HepG2 (cell line): ENCODE measurements around the gene TXNRD2. TPM values are rescaled to one million over a fixed set of nuclear protein-coding genes. Genes with fewer than 3 reads are reported as not detected.

Source experiments
- ASH2L ChIP-seq: fragments of 300-600, 200-600 bp; sonication (generic); IDR thresholded peaks from 2 replicates; pipeline ENCODE4 v1.7.0; 2017; ENCODE audit warnings: low read depth, mild to moderate bottlenecking, moderate library complexity, mixed read lengths, low read length; ENCODE audit not compliant: insufficient read length
- FOXC1 ChIP-seq: sonication (generic); formaldehyde crosslinking; IDR thresholded peaks from 2 replicates; pipeline ENCODE4 v1.8.0; 2022; ENCODE audit warnings: mild to moderate bottlenecking, missing genetic modification reagents, borderline replicate concordance
- FOXO1 ChIP-seq: sonication (generic); formaldehyde crosslinking; IDR thresholded peaks from 2 replicates; pipeline ENCODE4 v1.4.0; 2020; ENCODE audit warnings: missing genetic modification reagents
- MED1 ChIP-seq: sonication (generic); formaldehyde crosslinking; IDR thresholded peaks from 2 replicates; pipeline ENCODE4 v1.4.0; 2020; ENCODE audit warnings: missing genetic modification reagents
- NCOR1 ChIP-seq: fragments of 200-600 bp; sonication (generic); IDR thresholded peaks from 2 replicates; pipeline ENCODE4 v1.7.0; 2017; ENCODE audit warnings: antibody characterized with exemption, low read length, borderline replicate concordance
- PHB2 ChIP-seq: fragments of 450-650 bp; IDR thresholded peaks from 2 replicates; pipeline ENCODE4 v1.6.1; 2018; ENCODE audit not compliant: partially characterized antibody
- PHF8 ChIP-seq: sonication (generic); formaldehyde crosslinking; IDR thresholded peaks from 2 replicates; pipeline ENCODE4 v1.5.0; 2020; ENCODE audit warnings: missing genetic modification reagents
- TBX3 ChIP-seq: fragments of 450-650 bp; IDR thresholded peaks from 2 replicates; pipeline ENCODE4 v1.6.1; 2017; ENCODE audit warnings: antibody characterized with exemption, mild to moderate bottlenecking, inconsistent platforms, borderline replicate concordance
- ZBTB7B ChIP-seq: sonication (generic); formaldehyde crosslinking; IDR thresholded peaks from 2 replicates; pipeline ENCODE4 v1.4.0; 2020; ENCODE audit warnings: missing genetic modification reagents
- ZMAT3 ChIP-seq: sonication (generic); formaldehyde crosslinking; conservative IDR thresholded peaks from 2 replicates; pipeline ENCODE4 v1.7.0; 2021; ENCODE audit warnings: missing genetic modification reagents
- ZMYM2 ChIP-seq: sonication (generic); formaldehyde crosslinking; IDR thresholded peaks from 2 replicates; pipeline ENCODE4 v1.8.0; 2022; ENCODE audit warnings: mild to moderate bottlenecking, missing genetic modification reagents
- ZMYM4 ChIP-seq: sonication (generic); formaldehyde crosslinking; IDR thresholded peaks from 2 replicates; pipeline ENCODE4 v1.8.1; 2023; ENCODE audit warnings: mild to moderate bottlenecking, missing genetic modification reagents
- ZNF205 ChIP-seq: IDR thresholded peaks from 2 replicates; pipeline ENCODE4 v1.6.1; 2018; ENCODE audit warnings: missing biosample characterization, missing genetic modification reagents
- ZNF24 ChIP-seq: fragments of 450-650 bp; IDR thresholded peaks from 2 replicates; pipeline ENCODE4 v1.6.1; 2017; ENCODE audit warnings: antibody characterized with exemption, mild to moderate bottlenecking
- ZNF792 ChIP-seq: IDR thresholded peaks from 2 replicates; pipeline ENCODE4 v1.6.1; 2016
- ZNF879 ChIP-seq: sonication (generic); formaldehyde crosslinking; IDR thresholded peaks from 2 replicates; pipeline ENCODE4 v1.8.1; 2023; ENCODE audit warnings: missing genetic modification reagents
- ZSCAN30 ChIP-seq: sonication (generic); formaldehyde crosslinking; IDR thresholded peaks from 2 replicates; pipeline ENCODE4 v1.5.0; 2020; ENCODE audit warnings: mild to moderate bottlenecking, missing genetic modification reagents
- polyA plus RNA-seq, 8 experiments: library from polyadenylated mRNA; depleted of rRNA in 3 of 8; stranded (reverse) in 7 of 8; unstranded in 1 of 8; fragments of >200 nt; fragmentation: Illumina TruSeq in 4 of 8; extraction: Trizol in 4 of 8; gene quantifications; 2 replicates each; pipeline versions ENCODE4 v1.2.1 to v1.2.3, GENCODE V29; 2011 to 2016; ENCODE audit warnings: low read depth in 4 of 8, missing spikeins in 1 of 8, mixed read lengths in 1 of 8; ENCODE audit not compliant: insufficient read depth in 1 of 8
- total RNA-seq, 5 experiments: library from RNA; depleted of rRNA; stranded (reverse); fragments of >200 nt; fragmentation: Illumina TruSeq; extraction: Trizol; gene quantifications; 2 replicates each; pipeline ENCODE4 v1.2.3, GENCODE V29; 2016; ENCODE audit warnings: low read depth in 1 of 5
- TF ChIP-seq, protein P1 (sequence below): IDR thresholded peaks from 2 replicates; pipeline ENCODE4 v1.6.1; 2016; ENCODE audit warnings: mild to moderate bottlenecking
- TF ChIP-seq, protein P2 (sequence below): IDR thresholded peaks from 2 replicates; pipeline ENCODE4 v1.6.1; 2018; ENCODE audit warnings: missing genetic modification reagents
- TF ChIP-seq, protein P3 (sequence below): sonication (generic); IDR thresholded peaks from 2 replicates; pipeline ENCODE4 v1.6.1; 2016; ENCODE audit warnings: low read depth, borderline replicate concordance
- TF ChIP-seq, protein P4 (sequence below): sonication (generic); formaldehyde crosslinking; IDR thresholded peaks from 2 replicates; pipeline ENCODE4 v1.4.0; 2020; ENCODE audit warnings: mild to moderate bottlenecking, missing genetic modification reagents
- TF ChIP-seq, protein P5 (sequence below): sonication (generic); formaldehyde crosslinking; IDR thresholded peaks from 2 replicates; pipeline ENCODE4 v1.5.0; 2020; ENCODE audit warnings: missing genetic modification reagents
- TF ChIP-seq, protein P6 (sequence below): sonication (generic); formaldehyde crosslinking; IDR thresholded peaks from 2 replicates; pipeline ENCODE4 v1.5.0; 2020; ENCODE audit warnings: missing genetic modification reagents

Gene TXNRD2
- total and polyA plus RNA-seq, 2 of the 13 experiments (the other 11 are each of a cell fraction or from before 2014, with no cell fraction given) = 17.5 to 18.6 TPM

DNA sequence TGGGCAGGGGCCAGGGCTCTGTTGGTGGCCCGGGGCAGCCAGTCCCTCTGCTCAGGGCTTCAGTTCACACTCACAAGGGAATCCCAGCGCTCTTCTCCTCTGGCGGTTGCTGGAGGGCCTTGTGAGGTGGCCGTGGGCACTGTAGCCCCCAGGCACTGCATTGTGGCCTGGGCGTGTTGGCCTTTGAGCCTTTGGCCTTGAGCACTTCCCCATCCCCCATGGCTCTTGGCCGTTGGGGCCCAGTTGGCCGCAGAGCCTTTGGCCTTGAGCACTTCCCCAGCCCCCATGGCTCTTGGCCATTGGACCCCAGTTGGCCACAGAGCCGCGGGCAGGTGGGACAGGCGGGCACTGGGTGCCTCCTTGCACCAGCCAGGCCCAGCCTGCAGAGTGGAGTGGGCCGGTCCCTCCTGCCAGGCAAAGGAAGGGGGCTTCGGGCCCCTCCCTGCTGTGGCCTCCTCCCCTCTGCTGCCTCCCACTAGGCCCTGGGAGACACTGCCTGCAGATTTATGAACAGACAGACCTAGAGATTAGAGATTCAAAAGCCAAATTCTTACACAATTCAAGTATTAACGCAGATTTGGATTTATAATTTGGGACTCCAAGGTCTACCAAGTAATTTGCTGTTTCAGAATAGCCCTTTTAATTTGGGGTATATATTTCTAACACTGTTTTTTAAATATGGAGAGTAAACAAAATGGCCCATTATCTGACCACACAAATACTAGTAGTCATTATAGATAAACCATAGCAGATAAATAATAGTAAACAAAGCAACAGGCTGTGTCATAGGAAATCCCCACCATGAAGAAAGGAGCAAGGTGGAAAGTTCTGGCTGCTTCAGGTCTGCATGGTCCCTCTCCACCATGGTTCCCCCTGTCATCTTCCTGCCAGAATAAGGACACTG is 18.2 kb upstream of the TXNRD2 start (continued):
- TF ChIP-seq FOXO1 (peak; percentile 82), ZNF24 (no peak), ZMYM2 (CRISPR knock-in tag) (peak; percentile 66), NCOR1 (peak; percentile 82), PHF8 (CRISPR knock-in tag) (peak; percentile 57), ZMAT3 (CRISPR knock-in tag) (0 out of 2 replicates have a peak, but pooled peaks have one; percentile 6), ASH2L (peak; percentile 88), TBX3 (peak; percentile 61; the same call in 1 of the 2 replicates), ZNF205 (peak; percentile 39; the same call in 1 of the 2 replicates), ZSCAN30 (CRISPR knock-in tag) (no peak), MED1 (CRISPR knock-in tag) (peak; percentile 69), ZBTB7B (peak; percentile 95), PHB2 (no peak), ZMYM4 (CRISPR knock-in tag) (peak; percentile 23; the same call in 1 of the 2 replicates), FOXC1 (CRISPR knock-in tag) (0 out of 2 replicates have a peak, but pooled peaks have one; percentile 43), ZNF792 (peak; percentile 60), ZNF879 (CRISPR knock-in tag) (no peak)
- TF ChIP-seq, protein P1, sequence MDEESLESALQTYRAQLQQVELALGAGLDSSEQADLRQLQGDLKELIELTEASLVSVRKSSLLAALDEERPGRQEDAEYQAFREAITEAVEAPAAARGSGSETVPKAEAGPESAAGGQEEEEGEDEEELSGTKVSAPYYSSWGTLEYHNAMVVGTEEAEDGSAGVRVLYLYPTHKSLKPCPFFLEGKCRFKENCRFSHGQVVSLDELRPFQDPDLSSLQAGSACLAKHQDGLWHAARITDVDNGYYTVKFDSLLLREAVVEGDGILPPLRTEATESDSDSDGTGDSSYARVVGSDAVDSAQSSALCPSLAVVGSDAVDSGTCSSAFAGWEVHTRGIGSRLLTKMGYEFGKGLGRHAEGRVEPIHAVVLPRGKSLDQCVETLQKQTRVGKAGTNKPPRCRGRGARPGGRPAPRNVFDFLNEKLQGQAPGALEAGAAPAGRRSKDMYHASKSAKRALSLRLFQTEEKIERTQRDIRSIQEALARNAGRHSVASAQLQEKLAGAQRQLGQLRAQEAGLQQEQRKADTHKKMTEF (CRISPR knock-in tag) = peak; percentile 82; the same call in 1 of the 2 replicates
- TF ChIP-seq, protein P2, sequence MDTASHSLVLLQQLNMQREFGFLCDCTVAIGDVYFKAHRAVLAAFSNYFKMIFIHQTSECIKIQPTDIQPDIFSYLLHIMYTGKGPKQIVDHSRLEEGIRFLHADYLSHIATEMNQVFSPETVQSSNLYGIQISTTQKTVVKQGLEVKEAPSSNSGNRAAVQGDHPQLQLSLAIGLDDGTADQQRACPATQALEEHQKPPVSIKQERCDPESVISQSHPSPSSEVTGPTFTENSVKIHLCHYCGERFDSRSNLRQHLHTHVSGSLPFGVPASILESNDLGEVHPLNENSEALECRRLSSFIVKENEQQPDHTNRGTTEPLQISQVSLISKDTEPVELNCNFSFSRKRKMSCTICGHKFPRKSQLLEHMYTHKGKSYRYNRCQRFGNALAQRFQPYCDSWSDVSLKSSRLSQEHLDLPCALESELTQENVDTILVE (CRISPR knock-in tag) = 0 out of 2 replicates have a peak, but pooled peaks have one; percentile 36
- TF ChIP-seq, protein P3, sequence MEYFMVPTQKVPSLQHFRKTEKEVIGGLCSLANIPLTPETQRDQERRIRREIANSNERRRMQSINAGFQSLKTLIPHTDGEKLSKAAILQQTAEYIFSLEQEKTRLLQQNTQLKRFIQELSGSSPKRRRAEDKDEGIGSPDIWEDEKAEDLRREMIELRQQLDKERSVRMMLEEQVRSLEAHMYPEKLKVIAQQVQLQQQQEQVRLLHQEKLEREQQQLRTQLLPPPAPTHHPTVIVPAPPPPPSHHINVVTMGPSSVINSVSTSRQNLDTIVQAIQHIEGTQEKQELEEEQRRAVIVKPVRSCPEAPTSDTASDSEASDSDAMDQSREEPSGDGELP = peak; percentile 37; the same call in 1 of the 2 replicates
- TF ChIP-seq, protein P4, sequence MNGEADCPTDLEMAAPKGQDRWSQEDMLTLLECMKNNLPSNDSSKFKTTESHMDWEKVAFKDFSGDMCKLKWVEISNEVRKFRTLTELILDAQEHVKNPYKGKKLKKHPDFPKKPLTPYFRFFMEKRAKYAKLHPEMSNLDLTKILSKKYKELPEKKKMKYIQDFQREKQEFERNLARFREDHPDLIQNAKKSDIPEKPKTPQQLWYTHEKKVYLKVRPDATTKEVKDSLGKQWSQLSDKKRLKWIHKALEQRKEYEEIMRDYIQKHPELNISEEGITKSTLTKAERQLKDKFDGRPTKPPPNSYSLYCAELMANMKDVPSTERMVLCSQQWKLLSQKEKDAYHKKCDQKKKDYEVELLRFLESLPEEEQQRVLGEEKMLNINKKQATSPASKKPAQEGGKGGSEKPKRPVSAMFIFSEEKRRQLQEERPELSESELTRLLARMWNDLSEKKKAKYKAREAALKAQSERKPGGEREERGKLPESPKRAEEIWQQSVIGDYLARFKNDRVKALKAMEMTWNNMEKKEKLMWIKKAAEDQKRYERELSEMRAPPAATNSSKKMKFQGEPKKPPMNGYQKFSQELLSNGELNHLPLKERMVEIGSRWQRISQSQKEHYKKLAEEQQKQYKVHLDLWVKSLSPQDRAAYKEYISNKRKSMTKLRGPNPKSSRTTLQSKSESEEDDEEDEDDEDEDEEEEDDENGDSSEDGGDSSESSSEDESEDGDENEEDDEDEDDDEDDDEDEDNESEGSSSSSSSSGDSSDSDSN = peak; percentile 80
- TF ChIP-seq, protein P5, sequence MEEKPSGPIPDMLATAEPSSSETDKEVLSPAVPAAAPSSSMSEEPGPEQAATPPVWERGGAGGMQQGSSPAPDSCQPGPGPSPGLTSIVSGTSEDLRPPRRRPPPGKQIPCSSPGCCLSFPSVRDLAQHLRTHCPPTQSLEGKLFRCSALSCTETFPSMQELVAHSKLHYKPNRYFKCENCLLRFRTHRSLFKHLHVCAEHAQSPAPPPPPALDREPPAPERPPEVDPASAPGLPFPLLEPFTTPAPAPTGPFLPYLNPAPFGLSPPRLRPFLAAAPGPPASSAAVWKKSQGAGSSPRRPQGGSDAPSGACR (CRISPR knock-in tag) = no peak; the same call in 1 of the 2 replicates
- TF ChIP-seq, protein P6, sequence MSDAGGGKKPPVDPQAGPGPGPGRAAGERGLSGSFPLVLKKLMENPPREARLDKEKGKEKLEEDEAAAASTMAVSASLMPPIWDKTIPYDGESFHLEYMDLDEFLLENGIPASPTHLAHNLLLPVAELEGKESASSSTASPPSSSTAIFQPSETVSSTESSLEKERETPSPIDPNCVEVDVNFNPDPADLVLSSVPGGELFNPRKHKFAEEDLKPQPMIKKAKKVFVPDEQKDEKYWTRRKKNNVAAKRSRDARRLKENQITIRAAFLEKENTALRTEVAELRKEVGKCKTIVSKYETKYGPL (CRISPR knock-in tag) = no peak
